Astrocyte (in vitro differentiated cells and primary cell): ENCODE data around the gene SNIP1. TPM values are rescaled to one million over a fixed set of nuclear protein-coding genes. Genes with fewer than 3 reads are reported as not detected.
"Not testable (repeated sequence)": the region's sequence is repeated elsewhere in the genome, so short reads cannot be mapped to it uniquely, and the experiment has no call there.

ENCODE experiments used
- DNase-seq: peaks from one replicate; pipeline ENCODE4 v3.0.0-alpha.2; 2010; ENCODE audit warnings: low read depth
- FAIRE-seq: peaks from 2 replicates; lab custom pipeline; 2011; peaks lifted over from hg19 to GRCh38; lab: Jason Lieb, UNC
- H2AFZ ChIP-seq: 2 replicates; pipeline ENCODE4 v1.6.0; 2012; ENCODE audit warnings: low read depth, low read length, inconsistent platforms
- H3K27ac ChIP-seq: 2 replicates; pipeline ENCODE4 v1.5.1; 2011; ENCODE audit warnings: low read depth, low read length, inconsistent platforms
- H3K27me3 ChIP-seq: 2 replicates; pipeline ENCODE4 v1.6.0; 2011; ENCODE audit warnings: low read length, inconsistent platforms; ENCODE audit not compliant: insufficient read depth
- H3K36me3 ChIP-seq: 2 replicates; pipeline ENCODE4 v1.5.1; 2011; ENCODE audit warnings: low read length, inconsistent platforms; ENCODE audit not compliant: insufficient read depth
- H3K4me1 ChIP-seq: 2 replicates; pipeline ENCODE4 v1.5.1; 2011; ENCODE audit warnings: low read length, inconsistent platforms; ENCODE audit not compliant: insufficient read depth
- H3K4me2 ChIP-seq: 2 replicates; pipeline ENCODE4 v1.6.0; 2012; ENCODE audit warnings: low read length, inconsistent platforms
- H3K4me3 ChIP-seq: 2 replicates; pipeline ENCODE4 v1.5.1; 2011; ENCODE audit warnings: low read depth, mild to moderate bottlenecking, low read length, inconsistent platforms; ENCODE audit not compliant: insufficient read depth
- H3K79me2 ChIP-seq: 2 replicates; pipeline ENCODE4 v1.6.0; 2012; ENCODE audit warnings: mild to moderate bottlenecking, low read length, inconsistent platforms; ENCODE audit not compliant: insufficient read depth
- H3K9ac ChIP-seq: 2 replicates; pipeline ENCODE4 v1.6.0; 2012; ENCODE audit warnings: mild to moderate bottlenecking, low read length, inconsistent platforms
- H3K9me3 ChIP-seq: 2 replicates; pipeline ENCODE4 v1.5.1; 2012; ENCODE audit warnings: low read depth, mild to moderate bottlenecking, low read length, inconsistent platforms; ENCODE audit not compliant: insufficient read depth
- H4K20me1 ChIP-seq: 2 replicates; pipeline ENCODE4 v1.6.0; 2012; ENCODE audit warnings: low read length, inconsistent platforms; ENCODE audit not compliant: insufficient read depth
- H3K27ac Mint-ChIP-seq: one replicate; pipeline ENCODE4 v1.8.0; 2021; ENCODE audit warnings: mild to moderate bottlenecking, mixed read lengths; ENCODE audit not compliant: unreplicated experiment
- H3K27me3 Mint-ChIP-seq: one replicate; pipeline ENCODE4 v1.8.0; 2021; ENCODE audit warnings: low read depth, mixed read lengths; ENCODE audit not compliant: unreplicated experiment
- H3K36me3 Mint-ChIP-seq: one replicate; pipeline ENCODE4 v1.8.0; 2021; ENCODE audit warnings: low read depth, mixed read lengths; ENCODE audit not compliant: unreplicated experiment
- H3K4me1 Mint-ChIP-seq: one replicate; pipeline ENCODE4 v1.8.0; 2021; ENCODE audit warnings: low read depth, mixed read lengths; ENCODE audit not compliant: unreplicated experiment
- H3K4me3 Mint-ChIP-seq: one replicate; pipeline ENCODE4 v1.8.0; 2021; ENCODE audit warnings: mild to moderate bottlenecking, moderate library complexity, mixed read lengths; ENCODE audit not compliant: unreplicated experiment
- H3K9me3 Mint-ChIP-seq: one replicate; pipeline ENCODE4 v1.8.0; 2021; ENCODE audit warnings: mild to moderate bottlenecking, mixed read lengths; ENCODE audit not compliant: unreplicated experiment
- EZH2 ChIP-seq: IDR thresholded peaks from 2 replicates; pipeline ENCODE4 v1.6.1; 2012; ENCODE audit warnings: mild to moderate bottlenecking, low read length, inconsistent platforms; ENCODE audit not compliant: insufficient read depth
- total RNA-seq: library from RNA; stranded (reverse); gene quantifications from 2 replicates; pipeline ENCODE4 v1.2.1, GENCODE V29; 2021
- TF ChIP-seq, protein P1 (sequence below): IDR thresholded peaks from 2 replicates; pipeline ENCODE4 v1.5.1; 2011; ENCODE audit warnings: low read depth, mild to moderate bottlenecking, inconsistent platforms, low read length, moderate library complexity; ENCODE audit not compliant: insufficient read depth

The SNIP1 gene
- total RNA-seq, 1 donor from 2014 or later = 17.4 TPM

GRCh38 chr1:37519613-37520012 is 34.5 kb downstream of the SNIP1 start:
- no peak overlapping the region for H3K27ac Mint-ChIP-seq
- Histone ChIP-seq H3K4me1 (peaks cover 5% of the 10 kb centered on the region), H4K20me1 (no peaks in the 10 kb centered on the region), H3K4me3 (no peak overlapping the region), H3K9me3 (no peaks in the 10 kb centered on the region), H3K27me3 (no peaks in the 10 kb centered on the region), H3K9ac (no peak overlapping the region), H3K27ac (no peak overlapping the region), H2AFZ (no peak overlapping the region), H3K36me3 (no peaks in the 10 kb centered on the region), H3K4me2 (no peak overlapping the region), H3K79me2 (no peaks in the 10 kb centered on the region)
- DNase-seq (no peak), FAIRE-seq (no peak)
- H3K27me3 Mint-ChIP-seq = no peaks in the 10 kb centered on the region
- H3K9me3 Mint-ChIP-seq = no peaks in the 10 kb centered on the region
- H3K36me3 Mint-ChIP-seq = peaks cover 2% of the 10 kb centered on the region
- H3K4me3 Mint-ChIP-seq = no peak overlapping the region
- H3K4me1 Mint-ChIP-seq = peaks cover 3% of the 10 kb centered on the region
- TF ChIP-seq, protein P1, sequence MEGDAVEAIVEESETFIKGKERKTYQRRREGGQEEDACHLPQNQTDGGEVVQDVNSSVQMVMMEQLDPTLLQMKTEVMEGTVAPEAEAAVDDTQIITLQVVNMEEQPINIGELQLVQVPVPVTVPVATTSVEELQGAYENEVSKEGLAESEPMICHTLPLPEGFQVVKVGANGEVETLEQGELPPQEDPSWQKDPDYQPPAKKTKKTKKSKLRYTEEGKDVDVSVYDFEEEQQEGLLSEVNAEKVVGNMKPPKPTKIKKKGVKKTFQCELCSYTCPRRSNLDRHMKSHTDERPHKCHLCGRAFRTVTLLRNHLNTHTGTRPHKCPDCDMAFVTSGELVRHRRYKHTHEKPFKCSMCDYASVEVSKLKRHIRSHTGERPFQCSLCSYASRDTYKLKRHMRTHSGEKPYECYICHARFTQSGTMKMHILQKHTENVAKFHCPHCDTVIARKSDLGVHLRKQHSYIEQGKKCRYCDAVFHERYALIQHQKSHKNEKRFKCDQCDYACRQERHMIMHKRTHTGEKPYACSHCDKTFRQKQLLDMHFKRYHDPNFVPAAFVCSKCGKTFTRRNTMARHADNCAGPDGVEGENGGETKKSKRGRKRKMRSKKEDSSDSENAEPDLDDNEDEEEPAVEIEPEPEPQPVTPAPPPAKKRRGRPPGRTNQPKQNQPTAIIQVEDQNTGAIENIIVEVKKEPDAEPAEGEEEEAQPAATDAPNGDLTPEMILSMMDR = no peak
- TF ChIP-seq EZH2 = no peak

GRCh38 chr1:37518929-37519328 is 35.2 kb downstream of the SNIP1 start:
- H3K27ac Mint-ChIP-seq, H3K4me3 Mint-ChIP-seq, H3K4me1 Mint-ChIP-seq: not testable (repeated sequence)

DNA sequence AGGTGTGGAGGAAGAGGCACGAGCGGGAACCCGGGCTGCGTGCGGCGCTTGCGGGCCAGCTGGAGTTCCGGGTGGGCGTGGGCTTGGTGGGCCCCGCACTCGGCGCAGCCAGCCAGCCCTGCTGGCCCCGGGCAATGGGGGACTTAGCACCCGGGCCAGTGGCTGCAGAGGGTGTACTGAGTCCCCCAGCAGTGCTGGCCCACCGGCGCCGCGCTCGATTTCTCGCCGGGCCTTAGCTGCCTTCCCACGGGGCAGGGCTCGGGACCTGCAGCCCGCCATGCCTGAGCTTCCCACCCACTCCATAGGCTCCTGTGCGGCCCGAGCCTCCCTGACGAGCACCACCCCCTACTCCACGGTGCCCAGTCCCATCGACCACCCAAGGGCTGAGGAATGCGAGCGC is 35.9 kb downstream of the SNIP1 start:
- H3K4me3 ChIP-seq = not testable (repeated sequence)

More at GRCh38 chr1:37518929-37519328, 35.2 kb downstream of the SNIP1 start:
- H3K27me3 ChIP-seq, H3K4me1 ChIP-seq, H3K27ac ChIP-seq, FAIRE-seq, H3K36me3 Mint-ChIP-seq, H2AFZ ChIP-seq, DNase-seq, H3K4me2 ChIP-seq, H3K9me3 Mint-ChIP-seq, H4K20me1 ChIP-seq, H3K9ac ChIP-seq, H3K79me2 ChIP-seq, H3K27me3 Mint-ChIP-seq, H3K4me3 ChIP-seq, H3K36me3 ChIP-seq, H3K9me3 ChIP-seq: not testable (repeated sequence)

More for the DNA sequence above, 35.9 kb downstream of the SNIP1 start:
- H3K9me3 ChIP-seq, H3K27me3 ChIP-seq, DNase-seq, H3K4me3 Mint-ChIP-seq, H2AFZ ChIP-seq, H3K79me2 ChIP-seq, H3K9ac ChIP-seq, H3K36me3 ChIP-seq, H3K4me2 ChIP-seq, H4K20me1 ChIP-seq, H3K27ac ChIP-seq, FAIRE-seq, H3K9me3 Mint-ChIP-seq, H3K27ac Mint-ChIP-seq, H3K36me3 Mint-ChIP-seq, H3K27me3 Mint-ChIP-seq, H3K4me1 Mint-ChIP-seq: not testable (repeated sequence)
- H3K4me1 ChIP-seq = peaks cover 11% of the 10 kb centered on the region
